ENCODE data around the gene TBPL1.

TBPL1 gene

DNA sequence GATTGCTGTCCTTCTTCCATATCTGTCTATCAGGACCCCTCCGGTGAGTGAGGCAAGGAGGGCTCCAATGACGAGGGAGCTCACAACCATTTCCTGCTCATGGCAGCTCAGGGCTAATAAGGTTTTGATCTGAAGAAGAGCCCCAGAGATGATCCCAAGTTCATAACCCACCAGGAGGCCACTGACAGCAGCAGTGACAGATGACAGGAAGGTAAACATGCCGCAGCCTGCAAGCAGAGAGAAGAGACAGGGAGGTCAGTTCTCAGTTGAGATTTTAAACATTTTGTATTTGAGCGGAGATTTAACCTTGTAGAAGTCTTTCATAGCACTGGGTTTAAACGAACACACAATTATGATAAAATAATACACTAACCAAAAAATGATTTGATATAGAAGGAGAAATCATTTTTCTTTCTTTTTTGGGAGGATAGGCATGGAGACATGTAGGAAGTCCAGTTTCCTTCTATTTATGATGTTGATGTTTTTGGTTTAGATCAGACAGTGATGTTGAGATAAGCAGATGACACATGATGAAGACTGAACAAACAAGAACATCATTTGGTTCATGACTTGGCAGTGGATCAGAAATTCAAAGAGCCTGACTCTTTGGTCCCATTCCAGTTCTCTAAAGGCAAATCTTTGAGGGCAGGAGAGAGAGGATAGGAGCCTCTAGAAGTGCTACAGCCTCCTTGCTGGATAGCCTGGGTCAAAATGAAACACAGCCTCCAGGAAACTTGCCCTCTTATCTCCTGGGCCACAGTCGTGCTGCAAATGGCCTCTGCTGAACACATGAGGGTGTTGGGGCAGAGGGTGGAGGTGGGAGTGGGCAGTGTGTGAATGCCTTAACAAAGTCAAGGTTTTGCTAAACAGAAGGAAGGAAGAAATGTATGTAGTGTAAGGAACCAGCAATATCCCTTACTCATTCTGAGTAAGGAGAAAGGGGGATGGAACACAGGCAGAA lies 76.8 kb downstream of the TBPL1 start:
- DNase-seq (ENCODE audit: low spot score) = no peak
- TF ChIP-seq, protein P1, sequence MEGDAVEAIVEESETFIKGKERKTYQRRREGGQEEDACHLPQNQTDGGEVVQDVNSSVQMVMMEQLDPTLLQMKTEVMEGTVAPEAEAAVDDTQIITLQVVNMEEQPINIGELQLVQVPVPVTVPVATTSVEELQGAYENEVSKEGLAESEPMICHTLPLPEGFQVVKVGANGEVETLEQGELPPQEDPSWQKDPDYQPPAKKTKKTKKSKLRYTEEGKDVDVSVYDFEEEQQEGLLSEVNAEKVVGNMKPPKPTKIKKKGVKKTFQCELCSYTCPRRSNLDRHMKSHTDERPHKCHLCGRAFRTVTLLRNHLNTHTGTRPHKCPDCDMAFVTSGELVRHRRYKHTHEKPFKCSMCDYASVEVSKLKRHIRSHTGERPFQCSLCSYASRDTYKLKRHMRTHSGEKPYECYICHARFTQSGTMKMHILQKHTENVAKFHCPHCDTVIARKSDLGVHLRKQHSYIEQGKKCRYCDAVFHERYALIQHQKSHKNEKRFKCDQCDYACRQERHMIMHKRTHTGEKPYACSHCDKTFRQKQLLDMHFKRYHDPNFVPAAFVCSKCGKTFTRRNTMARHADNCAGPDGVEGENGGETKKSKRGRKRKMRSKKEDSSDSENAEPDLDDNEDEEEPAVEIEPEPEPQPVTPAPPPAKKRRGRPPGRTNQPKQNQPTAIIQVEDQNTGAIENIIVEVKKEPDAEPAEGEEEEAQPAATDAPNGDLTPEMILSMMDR (IDR thresholded peaks at IDR 0.05) = no peak
- Histone ChIP-seq H3K27ac (no peak overlapping the region), H3K4me3 (no peak overlapping the region)

DNA sequence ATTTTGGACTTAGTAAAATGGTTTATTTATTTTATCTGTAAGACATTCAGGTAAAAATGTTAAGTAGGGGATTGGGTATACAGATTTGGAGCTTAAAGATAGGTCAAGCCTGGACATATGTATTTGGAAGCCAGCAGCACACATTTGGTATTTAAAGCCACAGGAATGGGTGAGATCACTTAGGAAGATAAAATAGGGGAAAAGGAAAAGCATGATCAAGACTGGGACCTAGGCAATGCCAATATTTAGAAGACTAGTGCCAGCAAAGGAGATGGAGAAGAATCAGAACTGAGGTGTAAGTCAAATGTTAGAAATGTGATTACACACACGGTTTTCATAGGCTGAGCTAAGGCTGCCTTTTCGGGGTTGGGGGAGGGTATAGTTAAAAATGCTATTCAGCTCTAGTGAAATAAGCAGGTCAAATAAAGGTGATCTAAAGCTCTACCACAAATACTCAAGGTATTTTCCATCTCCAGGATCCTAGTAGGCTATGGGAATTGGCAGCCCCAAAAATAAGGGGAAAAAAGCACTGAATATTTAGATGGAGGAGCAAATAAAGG lies 78.8 kb downstream of the TBPL1 start:
- Histone ChIP-seq H3K27ac (no peak overlapping the region), H3K4me3 (no peak overlapping the region)
- TF ChIP-seq, protein P1 (IDR thresholded peaks at IDR 0.05) = no peak
- no peak for DNase-seq (ENCODE audit: low spot score)

DNA sequence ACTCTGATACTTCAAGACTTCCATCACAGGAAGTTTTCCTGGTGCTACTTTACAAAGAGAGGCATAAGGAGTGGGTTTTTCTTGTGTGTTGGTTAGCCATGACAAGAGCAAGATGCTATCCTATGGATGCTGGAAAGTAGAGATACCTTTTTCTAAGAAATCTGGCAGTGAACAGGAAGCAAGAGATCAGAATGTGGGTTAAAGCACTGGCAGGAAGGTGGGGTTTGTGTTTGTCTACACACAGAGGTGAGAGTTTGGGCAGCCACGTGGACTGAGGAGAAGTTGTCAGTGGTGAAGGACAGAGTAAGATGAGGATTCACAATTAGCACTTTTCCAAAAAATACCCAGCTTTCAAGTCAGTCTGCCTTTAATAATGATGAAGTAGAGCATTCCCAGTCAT lies 81.5 kb downstream of the TBPL1 start:
- Histone ChIP-seq H3K27ac (no peak overlapping the region), H3K4me3 (no peak overlapping the region)
- no peak for DNase-seq (ENCODE audit: low spot score)
- TF ChIP-seq, protein P1 (IDR thresholded peaks at IDR 0.05) = no peak

DNA sequence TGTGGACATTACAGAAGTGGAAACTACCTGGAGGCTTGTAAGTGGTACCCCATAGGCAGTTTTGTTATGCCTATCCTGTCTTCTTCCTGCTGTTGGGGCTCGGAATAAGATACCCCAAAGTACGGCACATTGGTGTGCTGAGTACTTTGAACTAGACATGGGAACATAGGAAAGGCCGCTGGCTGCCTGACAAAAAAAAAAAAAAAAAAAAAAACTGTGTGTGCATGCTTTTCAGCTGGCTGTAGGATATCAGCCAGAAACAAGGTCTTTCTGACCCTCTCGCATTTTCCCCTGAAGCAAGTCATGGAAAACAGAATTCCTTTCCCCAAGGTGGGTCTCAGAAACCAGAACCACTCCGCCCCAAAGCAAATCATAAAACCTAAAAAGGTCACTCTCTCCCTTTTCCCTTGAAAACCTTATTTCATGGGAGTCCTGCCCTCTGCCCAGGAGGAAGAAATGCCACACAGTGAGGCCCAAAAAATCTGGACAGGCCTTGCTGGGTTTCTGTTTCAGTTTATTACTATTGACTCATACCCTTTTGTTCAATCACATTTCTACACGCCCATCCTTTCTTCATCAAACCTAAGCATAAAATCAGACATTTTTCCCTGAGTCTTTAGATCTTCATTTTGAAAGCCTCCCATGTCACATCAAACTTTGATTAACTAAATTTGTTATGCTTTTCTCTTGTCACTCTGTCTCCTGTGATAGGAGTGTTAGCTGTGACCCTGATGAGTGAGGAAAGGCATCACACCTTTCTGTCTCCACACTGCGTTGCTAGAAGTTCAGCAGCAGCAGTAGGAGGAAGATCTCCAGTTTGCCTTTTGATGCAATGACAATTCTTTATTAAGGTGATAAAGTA lies 82.2 kb downstream of the TBPL1 start:
- H3K27ac ChIP-seq = no peak overlapping the region
- TF ChIP-seq, protein P1 (IDR thresholded peaks at IDR 0.05) = no peak

DNA sequence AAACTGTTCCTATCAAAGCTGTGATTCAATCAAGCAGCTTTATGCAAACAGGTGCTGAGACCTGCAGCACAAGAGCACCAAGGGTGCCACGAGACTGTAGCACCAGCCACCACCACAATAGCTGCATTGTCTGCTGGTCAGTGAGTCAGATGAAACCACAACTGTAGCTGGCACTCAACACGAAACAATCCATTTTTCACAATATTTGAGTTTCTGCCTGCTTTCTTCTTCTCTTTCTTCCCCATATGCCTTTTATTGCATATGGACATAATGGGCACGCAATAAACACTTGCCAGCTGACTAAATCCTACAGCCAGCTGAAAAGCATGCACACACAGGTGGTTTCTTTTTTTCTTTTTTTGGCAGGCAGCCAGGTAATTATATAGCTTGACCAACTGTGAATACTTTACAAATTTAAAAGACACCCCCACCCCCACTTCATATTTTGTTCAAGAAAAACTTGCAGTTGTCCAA lies 82.8 kb downstream of the TBPL1 start:
- no peak overlapping the region for H3K4me3 ChIP-seq
- TF ChIP-seq, protein P1 (IDR thresholded peaks at IDR 0.05) = no peak
- no peak overlapping the region for H3K27ac ChIP-seq
- no peak for DNase-seq (ENCODE audit: low spot score)

More for the DNA sequence above, 82.2 kb downstream of the TBPL1 start:
- no peak for DNase-seq (ENCODE audit: low spot score)
- no peak overlapping the region for H3K4me3 ChIP-seq

DNA sequence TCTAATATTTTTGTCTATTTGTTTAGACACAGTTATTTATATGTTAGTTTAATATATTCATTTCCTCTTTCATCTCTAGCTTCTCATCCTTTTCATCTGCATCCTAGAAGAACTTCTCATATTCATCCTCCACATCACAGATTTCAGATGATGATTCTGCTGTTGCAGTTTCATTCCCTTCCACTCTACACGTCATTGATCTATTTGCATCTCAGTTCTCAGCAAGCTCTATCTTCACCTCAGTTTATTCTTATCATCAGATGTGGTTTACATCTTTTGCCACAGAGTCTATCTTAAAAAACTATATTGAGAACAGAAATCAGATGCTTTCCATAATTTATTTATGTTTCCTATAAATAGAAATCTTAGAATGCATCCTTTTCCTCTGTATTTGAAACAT lies 86.1 kb downstream of the TBPL1 start:
- no peak for DNase-seq (ENCODE audit: low spot score)
- TF ChIP-seq, protein P1 (IDR thresholded peaks at IDR 0.05) = no peak
- Histone ChIP-seq H3K27ac (no peak overlapping the region), H3K4me3 (no peak overlapping the region)
